ENCODE results near the gene PPP1R13B.

GRCh38 chr14:103730490-103731035 lies 116.8 kb downstream of the PPP1R13B start:
- TF ChIP-seq CTCF (IDR thresholded peaks at IDR 0.05) (no peak), POLR2A (IDR thresholded peaks at IDR 0.05) (no peak), POLR2AphosphoS5 (IDR thresholded peaks at IDR 0.05) (no peak)

Data from breast epithelium (tissue), 3 donors.